Gastroesophageal sphincter (tissue), 4 donors: Measurements from ENCODE around the gene USP14. TPM values are rescaled to one million over a fixed set of nuclear protein-coding genes. Genes with fewer than 3 reads are reported as not detected.

Source experiments
- ATAC-seq: fragments of 150-250 bp; one replicate; pipeline ENCODE4 v1.9.1; 2016; ENCODE audit warnings: mild to moderate bottlenecking, moderate library complexity
- H3K27ac ChIP-seq, 4 donors: fragments of 200-600 bp; sonication (generic) in 3 of 4; 1 replicate in 3 of 4; 2 replicates in 1 of 4; pipeline ENCODE4 v1.5.1; 2016 to 2019
- H3K27me3 ChIP-seq: fragments of 200-600 bp; sonication (generic); one replicate; pipeline ENCODE4 v1.5.1; 2019
- H3K36me3 ChIP-seq, 2 donors: fragments of 200-600 bp; sonication (generic); one replicate each; pipeline ENCODE4 v1.5.1; 2019; ENCODE audit warnings: control low read depth in 1 of 2
- H3K4me1 ChIP-seq, 3 donors: fragments of 200-600 bp; sonication (generic); 1 replicate in 2 of 3; 2 replicates in 1 of 3; pipeline ENCODE4 v1.5.1; 2016 to 2019; ENCODE audit warnings: control low read depth in 2 of 3
- H3K4me3 ChIP-seq, 2 donors: fragments of 200-600 bp; sonication (generic); one replicate each; pipeline ENCODE4 v1.5.1; 2019; ENCODE audit warnings: mild to moderate bottlenecking in 1 of 2, moderate library complexity in 1 of 2
- H3K9me3 ChIP-seq, 3 donors: fragments of 200-600 bp; sonication (generic); one replicate each; pipeline ENCODE4 v1.5.1; 2017 to 2019; ENCODE audit warnings: control low read depth in 2 of 3
- CTCF ChIP-seq, 4 experiments: fragments of 200-600 bp in 2 of 4; fragments of 450-650 bp in 2 of 4; sonication (generic) in 1 of 4; IDR thresholded peaks; one replicate each; pipeline ENCODE4 v1.5.1; 2017 to 2019; ENCODE audit warnings: antibody characterized with exemption in 4 of 4, mild to moderate bottlenecking in 2 of 4, moderate library complexity in 2 of 4
- EP300 ChIP-seq: sonication (generic); formaldehyde crosslinking; IDR thresholded peaks from one replicate; pipeline ENCODE4 v1.6.1; 2017; ENCODE audit warnings: antibody characterized with exemption, mild to moderate bottlenecking
- POLR2A ChIP-seq, 2 donors: fragments of 450-650 bp; IDR thresholded peaks; one replicate each; pipeline ENCODE4 v1.6.1; 2017; ENCODE audit warnings: antibody characterized with exemption in 2 of 2, mild to moderate bottlenecking in 2 of 2, moderate library complexity in 1 of 2
- POLR2AphosphoS5 ChIP-seq: sonication (generic); formaldehyde crosslinking; IDR thresholded peaks from one replicate; pipeline ENCODE4 v1.6.1; 2017; ENCODE audit warnings: antibody characterized with exemption
- WGBS, 2 donors: methylation state at CpG; one replicate each; pipeline ENCODE4 v1.1.5; 2018; ENCODE audit warnings: low coverage in 1 of 2; 5-methylcytosine and 5-hydroxymethylcytosine counted together
- total RNA-seq, 4 donors: library from RNA; depleted of rRNA; stranded (reverse); fragments of >200 nt; gene quantifications; one replicate each; pipeline ENCODE4 v1.1.0, GENCODE V29; 2016

USP14 gene
- total RNA-seq, 4 donors from 2014 or later, result 25.7 to 40.2 (median 29.8) TPM

- 55 to 83% methylated on average over 2 to 6 of the region's 6 CpGs for WGBS, 2 donors
- Histone ChIP-seq H3K36me3 (no peaks in the 10 kb centered on the region), H3K4me1 (no peaks in the 10 kb centered on the region), H3K27me3 (peaks cover 18% of the 10 kb centered on the region), H3K9me3 (no peaks in the 10 kb centered on the region), H3K4me3 (no peak overlapping the region), H3K27ac (no peak overlapping the region)
- no peak for ATAC-seq
- TF ChIP-seq POLR2A (IDR thresholded peaks at IDR 0.05) (no peak), POLR2AphosphoS5 (no peak), EP300 (no peak), CTCF (IDR thresholded peaks at IDR 0.05) (no peak)
Measured at GRCh38 chr18:148841-149240, 9.5 kb upstream of the USP14 start.

- Histone ChIP-seq H3K36me3 (no peaks in the 10 kb centered on the region), H3K27me3 (peaks cover 9% of the 10 kb centered on the region), H3K4me1 (peaks cover 0 to 5% (median 0%) of the 10 kb centered on the region in 3 donors), H3K9me3 (no peaks in the 10 kb centered on the region), H3K4me3 (no peak overlapping the region), H3K27ac (no peak overlapping the region)
- TF ChIP-seq POLR2A (IDR thresholded peaks at IDR 0.05) (no peak), POLR2AphosphoS5 (no peak), EP300 (no peak), CTCF (IDR thresholded peaks at IDR 0.05) (no peak)
- 69 to 74% methylated on average over 7 of the region's 7 CpGs for WGBS, 2 donors
- no peak for ATAC-seq
Measured at GRCh38 chr18:154151-154550, 4.2 kb upstream of the USP14 start.

GRCh38 chr18:155688-156087 lies 2.7 kb upstream of the USP14 start:
- no peak for TF ChIP-seq POLR2A (IDR thresholded peaks at IDR 0.05)
- no peak for TF ChIP-seq CTCF (IDR thresholded peaks at IDR 0.05)
- no peak for TF ChIP-seq POLR2AphosphoS5
- no peak for TF ChIP-seq EP300
- Histone ChIP-seq H3K27ac (no peak overlapping the region), H3K9me3 (no peaks in the 10 kb centered on the region), H3K4me1 (peaks cover 0 to 20% (median 14%) of the 10 kb centered on the region in 3 donors), H3K36me3 (no peaks in the 10 kb centered on the region), H3K27me3 (no peaks in the 10 kb centered on the region), H3K4me3 (no peak overlapping the region)
- no peak for ATAC-seq
- WGBS, 2 donors, result 67 to 80% methylated on average over 2 to 5 of the region's 6 CpGs

GRCh38 chr18:156514-157230 lies 1.7 kb upstream of the USP14 start:
- TF ChIP-seq POLR2A (IDR thresholded peaks at IDR 0.05) (no peak), CTCF (IDR thresholded peaks at IDR 0.05) (no peak), EP300 (no peak), POLR2AphosphoS5 (no peak)
- Histone ChIP-seq H3K27ac (no peak overlapping the region), H3K36me3 (no peaks in the 10 kb centered on the region), H3K27me3 (no peaks in the 10 kb centered on the region), H3K4me3 (no peak overlapping the region), H3K9me3 (no peaks in the 10 kb centered on the region), H3K4me1 (peaks cover 0 to 28% (median 18%) of the 10 kb centered on the region in 3 donors)
- no peak for ATAC-seq
- WGBS, 2 donors, result 80 to 87% methylated on average over 6 of the region's 6 CpGs

GRCh38 chr18:159037-159652 lies 788 bp downstream of the USP14 start:
- ATAC-seq, result no peak
- Histone ChIP-seq H3K36me3 (peaks cover 0 to 16% of the 10 kb centered on the region in 2 donors), H3K27me3 (no peaks in the 10 kb centered on the region), H3K4me3 (peak overlapping the region; percentile 70 to 96), H3K9me3 (no peaks in the 10 kb centered on the region), H3K27ac (peak overlapping the region; percentile 72 to 88 (median 86)), H3K4me1 (peaks cover 0 to 28% (median 18%) of the 10 kb centered on the region in 3 donors)
- 2 to 8% methylated on average over 4 to 20 of the region's 23 CpGs for WGBS, 2 donors
- no peak for TF ChIP-seq POLR2AphosphoS5
